Heart left ventricle (tissue), 16 donors: ENCODE results near the gene ARHGEF28. TPM values are rescaled to one million over a fixed set of nuclear protein-coding genes. Genes with fewer than 3 reads are reported as not detected.

Experiments used
- ATAC-seq, 4 donors: fragments of 200-7000 bp; cut with Tn5 transposase; one replicate each; pipeline ENCODE4 v1.9.1; 2020 to 2022; ENCODE audit warnings: moderate library complexity in 4 of 4, mild to moderate bottlenecking in 3 of 4, moderate number of reproducible peaks in 1 of 4
- DNase-seq, 5 donors: peaks; one replicate each; pipeline ENCODE4 v3.0.0-alpha.2; 2020
- H3K27ac ChIP-seq, 12 donors: fragments of 200-600 bp; sonication (generic) in 4 of 12; one replicate each; pipeline versions ENCODE4 v1.5.0 to v1.8.0; 2016 to 2022; ENCODE audit warnings: mild to moderate bottlenecking in 2 of 12
- H3K27me3 ChIP-seq, 9 donors: fragments of 200-600 bp; sonication (generic) in 2 of 9; one replicate each; pipeline versions ENCODE4 v1.5.1 to v1.8.0; 2016 to 2022; ENCODE audit warnings: mild to moderate bottlenecking in 3 of 9
- H3K36me3 ChIP-seq, 9 donors: fragments of 200-600 bp; sonication (generic) in 2 of 9; one replicate each; pipeline versions ENCODE4 v1.5.0 to v1.8.0; 2018 to 2022; ENCODE audit warnings: mild to moderate bottlenecking in 2 of 9
- H3K4me1 ChIP-seq, 12 donors: fragments of 200-600 bp; sonication (generic) in 4 of 12; one replicate each; pipeline versions ENCODE4 v1.5.0 to v1.8.0; 2016 to 2022; ENCODE audit warnings: mild to moderate bottlenecking in 3 of 12
- H3K4me3 ChIP-seq, 12 donors: fragments of 200-600 bp; sonication (generic) in 4 of 12; one replicate each; pipeline versions ENCODE4 v1.5.0 to v1.8.0; 2017 to 2022; ENCODE audit warnings: mild to moderate bottlenecking in 9 of 12, moderate library complexity in 4 of 12
- H3K9me3 ChIP-seq, 12 donors: fragments of 200-600 bp; sonication (generic) in 4 of 12; one replicate each; pipeline versions ENCODE4 v1.5.0 to v1.8.0; 2016 to 2022; ENCODE audit warnings: mild to moderate bottlenecking in 1 of 12
- POLR2A ChIP-seq, 2 donors: fragments of 450-650 bp; IDR thresholded peaks; one replicate each; pipeline ENCODE4 v1.6.1; 2017; ENCODE audit warnings: antibody characterized with exemption in 2 of 2, mild to moderate bottlenecking in 2 of 2, moderate library complexity in 2 of 2
- WGBS, 4 donors: extraction: QIAGEN DNeasy Blood & Tissue Kit in 2 of 4; methylation state at CpG; one replicate each; pipeline versions ENCODE4 v1.1.5 to v1.1.7; 2013 to 2018; 5-methylcytosine and 5-hydroxymethylcytosine counted together
- intact Hi-C, 10 donors: fragments of 100-400 bp; cut with DNase I; formaldehyde crosslinking; loops; one replicate each; pipeline versions ENCODE4 v1.11.1 to v1.14.2; 2022
- polyA plus RNA-seq, 2 donors: library from polyadenylated mRNA; stranded (reverse); fragments of 200-250 nt; gene quantifications; one replicate each; pipeline ENCODE4 v1.2.3, GENCODE V29; 2013
- total RNA-seq, 9 donors: library from RNA; depleted of rRNA in 2 of 9; stranded (reverse); fragments of >200 nt in 2 of 9; fragmentation: NEBNext Ultra II Directional in 3 of 9; extraction: Animal tissue kit (Norgen Biotek cat#: 25700) in 3 of 9; gene quantifications; one replicate each; pipeline versions ENCODE4 v1.1.0 to v1.2.4, GENCODE V29; 2016 to 2023
- TF ChIP-seq, protein P1 (sequence below), 12 donors: fragments of 200-600 bp; sonication (generic) in 4 of 12; IDR thresholded peaks; one replicate each; pipeline versions ENCODE4 v1.5.0 to v1.8.0; 2018 to 2022; ENCODE audit warnings: antibody characterized with exemption in 12 of 12, mild to moderate bottlenecking in 5 of 12
- donor health status: ischemic (EF 13 %, LVEDD 7.1; RV severe dilation, severe dysfunction).
- donor health status: healthy with polysubstance abuse.
- donor health status: DM: no; HTN: yes; CAD: no.
- donor health status: DM: no; HTN: no; CAD: no.
- donor health status: ischemic (EF 25% LVEDD 6.9; RV normal size, moderate dysfunction).
- donor health status: ischemic (EF 25% LVEDD 5.7; RV mildly dilated, moderate dysfunction).
- donor health status: healthy.
- donor health status: DM: yes; HTN: yes; CAD: no.
- donor health status: ischemic (EF 35%, LVEDD 5.7; RV mildly dilated, moderate dysfunction).
- donor health status: nonischemic (EF 11% LVEDD 7.7; RV severe dilation, severe dysfunction).
- donor health status: DM: yes; HTN: yes; CAD: no.
- donor health status: PGD.
- donor health status: ischemic (EF 29% LVEDD 5.4; RV normal size, mild dysfunction).
- donor health status: nonischemic (EF 23%, LVEDD 6.1; RV moderate dilation, normal function).

The ARHGEF28 gene
- total and polyA plus RNA-seq, 11 donors = 0.51 to 7.7 (median 1.7) TPM

DNA sequence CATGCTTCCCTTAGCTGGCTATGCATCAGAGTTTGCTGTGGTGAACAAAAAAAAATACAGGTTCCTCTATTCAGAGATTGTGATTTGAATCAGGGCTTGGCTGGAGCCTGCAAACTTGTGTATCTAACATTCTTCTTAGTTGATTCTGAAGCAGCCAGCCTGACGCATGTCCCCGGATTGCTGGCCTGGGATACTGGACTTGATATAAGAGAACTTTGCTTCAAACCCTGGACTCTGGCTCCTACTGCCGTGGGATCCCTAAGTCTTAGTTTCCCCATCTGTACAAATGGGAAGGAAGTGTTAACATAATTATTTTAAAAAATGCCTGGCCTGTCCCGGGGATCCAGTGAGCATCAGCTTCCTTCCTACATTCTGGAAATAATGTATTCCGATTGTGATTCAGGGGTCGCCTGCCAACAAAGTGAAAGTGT, 292.8 kb downstream of the ARHGEF28 start:
- intact Hi-C loops = no loop called here
- TF ChIP-seq, protein P1, sequence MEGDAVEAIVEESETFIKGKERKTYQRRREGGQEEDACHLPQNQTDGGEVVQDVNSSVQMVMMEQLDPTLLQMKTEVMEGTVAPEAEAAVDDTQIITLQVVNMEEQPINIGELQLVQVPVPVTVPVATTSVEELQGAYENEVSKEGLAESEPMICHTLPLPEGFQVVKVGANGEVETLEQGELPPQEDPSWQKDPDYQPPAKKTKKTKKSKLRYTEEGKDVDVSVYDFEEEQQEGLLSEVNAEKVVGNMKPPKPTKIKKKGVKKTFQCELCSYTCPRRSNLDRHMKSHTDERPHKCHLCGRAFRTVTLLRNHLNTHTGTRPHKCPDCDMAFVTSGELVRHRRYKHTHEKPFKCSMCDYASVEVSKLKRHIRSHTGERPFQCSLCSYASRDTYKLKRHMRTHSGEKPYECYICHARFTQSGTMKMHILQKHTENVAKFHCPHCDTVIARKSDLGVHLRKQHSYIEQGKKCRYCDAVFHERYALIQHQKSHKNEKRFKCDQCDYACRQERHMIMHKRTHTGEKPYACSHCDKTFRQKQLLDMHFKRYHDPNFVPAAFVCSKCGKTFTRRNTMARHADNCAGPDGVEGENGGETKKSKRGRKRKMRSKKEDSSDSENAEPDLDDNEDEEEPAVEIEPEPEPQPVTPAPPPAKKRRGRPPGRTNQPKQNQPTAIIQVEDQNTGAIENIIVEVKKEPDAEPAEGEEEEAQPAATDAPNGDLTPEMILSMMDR (IDR thresholded peaks at IDR 0.05) = no peak
- no peak for TF ChIP-seq POLR2A (IDR thresholded peaks at IDR 0.05)
- Histone ChIP-seq H3K4me3 (peak overlapping the region in 4 of 12 donors; percentile 14 to 27 (median 20)), H3K36me3 (no peaks in the 10 kb centered on the region), H3K9me3 (no peaks in the 10 kb centered on the region), H3K27ac (peak overlapping the region in 1 of 12 donors; percentile 30), H3K27me3 (no peaks in the 10 kb centered on the region), H3K4me1 (peaks cover 0 to 21% (median 4%) of the 10 kb centered on the region in 12 donors)
- ATAC-seq = no peak
- 47 to 69% (median 51%) methylated on average over 6 of the region's 6 CpGs for WGBS, 4 donors
- no peak for DNase-seq

DNA sequence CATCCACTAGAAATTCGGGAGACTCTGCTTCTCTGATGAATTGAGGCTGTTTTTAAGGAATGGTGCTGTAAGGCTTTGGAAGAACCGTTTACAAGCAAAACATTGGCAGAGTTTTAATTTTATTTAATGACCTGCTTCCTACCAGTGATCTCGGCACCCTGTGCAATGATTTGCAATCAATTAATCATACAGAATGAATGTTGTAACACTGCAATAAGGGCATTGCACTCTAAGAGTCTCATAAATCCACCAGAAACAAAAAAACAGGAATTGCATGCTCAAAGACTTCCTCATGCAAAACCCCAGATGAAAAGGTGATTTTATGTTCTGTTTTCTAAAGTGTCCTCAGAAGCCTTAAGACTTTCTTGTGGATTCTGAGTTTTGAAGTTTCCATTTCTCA, 295.7 kb downstream of the ARHGEF28 start:
- Histone ChIP-seq H3K4me1 (peaks cover 0 to 21% (median 4%) of the 10 kb centered on the region in 12 donors), H3K27me3 (no peaks in the 10 kb centered on the region), H3K36me3 (no peaks in the 10 kb centered on the region), H3K4me3 (no peak overlapping the region), H3K27ac (no peak overlapping the region), H3K9me3 (no peaks in the 10 kb centered on the region)
- ATAC-seq (no peak), DNase-seq (no peak)
- WGBS, 4 donors = 77 to 83% (median 82%) methylated on average over 3 of the region's 3 CpGs
- no peak for TF ChIP-seq POLR2A (IDR thresholded peaks at IDR 0.05)
- TF ChIP-seq, protein P1 (IDR thresholded peaks at IDR 0.05) = no peak
- intact Hi-C loops = no loop called here

DNA sequence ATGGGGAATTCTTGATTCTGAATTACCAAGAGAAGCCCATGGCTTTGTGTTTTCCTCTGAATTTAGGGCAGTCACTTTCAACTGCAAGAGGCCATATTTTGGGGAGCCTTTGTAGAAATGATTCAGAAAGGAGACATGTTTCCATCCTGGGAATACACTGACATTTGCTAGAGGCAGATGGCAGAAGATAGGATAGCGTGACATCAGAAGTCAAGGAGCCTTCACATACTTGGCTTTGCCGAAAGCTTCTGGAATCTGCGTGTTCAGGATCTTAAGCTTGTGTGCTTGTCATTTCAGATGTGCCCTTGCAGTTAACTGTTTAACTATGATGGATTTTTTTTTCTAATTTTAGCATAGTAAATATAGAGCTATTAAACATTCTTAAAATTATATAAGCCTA, 296.2 kb downstream of the ARHGEF28 start:
- H3K9me3 ChIP-seq = no peaks in the 10 kb centered on the region
- no peak overlapping the region for H3K27ac ChIP-seq
- peaks cover 0 to 18% (median 4%) of the 10 kb centered on the region in 12 donors for H3K4me1 ChIP-seq
- no peak overlapping the region for H3K4me3 ChIP-seq
- DNase-seq (no peak), ATAC-seq (no peak)
- intact Hi-C loops = no loop called here
- WGBS, 4 donors = 96 to 99% (median 97%) methylated on average over 3 of the region's 3 CpGs
- H3K27me3 ChIP-seq = no peaks in the 10 kb centered on the region
- TF ChIP-seq, protein P1 (IDR thresholded peaks at IDR 0.05) = no peak
- TF ChIP-seq POLR2A (IDR thresholded peaks at IDR 0.05) = no peak
- no peaks in the 10 kb centered on the region for H3K36me3 ChIP-seq

DNA sequence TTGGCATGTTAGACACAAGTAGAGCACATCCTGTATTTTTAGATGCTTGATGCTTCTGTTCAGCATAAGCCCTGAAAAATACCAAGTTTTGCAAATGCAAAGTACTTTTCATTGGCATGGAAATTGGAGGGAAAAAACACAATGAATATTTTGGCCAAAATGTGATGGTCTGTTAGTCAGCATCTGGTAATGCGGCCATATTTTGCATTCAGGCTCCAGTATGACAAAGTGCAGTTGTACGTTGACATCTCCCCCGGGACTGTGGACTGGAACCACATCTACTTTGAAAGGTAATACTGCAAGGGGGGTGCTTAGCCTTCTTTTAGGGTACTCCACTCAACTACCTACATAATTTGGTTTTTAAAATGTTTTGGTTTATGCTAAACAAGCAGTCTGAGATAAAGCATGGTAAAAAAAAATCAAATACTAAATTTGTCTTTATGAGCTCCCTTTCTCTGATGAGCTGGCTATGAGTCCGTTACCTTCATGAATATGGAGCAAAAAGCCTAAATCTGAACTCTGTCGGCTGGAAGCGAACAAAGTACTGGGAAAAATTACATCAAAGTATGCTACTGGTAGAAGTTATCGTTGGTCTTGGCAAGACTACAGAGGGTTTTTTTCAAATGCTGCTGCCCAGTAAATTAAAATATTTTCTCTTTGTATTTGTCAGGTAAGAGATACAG, 297.0 kb downstream of the ARHGEF28 start:
- H3K27ac ChIP-seq = no peak overlapping the region
- no peak for ATAC-seq
- no peaks in the 10 kb centered on the region for H3K9me3 ChIP-seq
- no peak for DNase-seq
- H3K36me3 ChIP-seq = no peaks in the 10 kb centered on the region
- intact Hi-C loops = no loop called here
- 81 to 93% (median 87%) methylated on average over 7 of the region's 7 CpGs for WGBS, 4 donors
- TF ChIP-seq, protein P1 (IDR thresholded peaks at IDR 0.05) = no peak
- TF ChIP-seq POLR2A (IDR thresholded peaks at IDR 0.05) = no peak
- no peaks in the 10 kb centered on the region for H3K27me3 ChIP-seq
- no peak overlapping the region for H3K4me3 ChIP-seq
- H3K4me1 ChIP-seq = peaks cover 0 to 15% (median 3%) of the 10 kb centered on the region in 12 donors
